Measurements from ENCODE around the gene SH3RF3. TPM values are rescaled to one million over a fixed set of nuclear protein-coding genes. Genes with fewer than 3 reads are reported as not detected.

SH3RF3 gene
- total RNA-seq, 1 experiment from 2014 or later, result 0.34 TPM

GRCh38 chr2:109433926-109434325, 304.9 kb downstream of the SH3RF3 start:
- no peaks in the 10 kb centered on the region for H3K79me2 ChIP-seq (ENCODE audit: low read length)
- H3K9me2 ChIP-seq (replicated peaks; ENCODE audit: insufficient read depth, low read length), result no peaks in the 10 kb centered on the region
- no peak overlapping the region for H3K27ac ChIP-seq (ENCODE audit: low read length)
- DNase-seq, result no peak
- no peaks in the 10 kb centered on the region for H4K20me1 ChIP-seq (ENCODE audit: insufficient read depth, low read depth, low read length)
- no peak overlapping the region for H3K4me2 ChIP-seq (ENCODE audit: low read depth, low read length, poor library complexity, severe bottlenecking)
- H3K4me1 ChIP-seq (ENCODE audit: low read length), result no peaks in the 10 kb centered on the region
- H3K27me3 ChIP-seq (ENCODE audit: low read length), result no peaks in the 10 kb centered on the region
- H3K36me3 ChIP-seq (ENCODE audit: insufficient read depth, low read length), result no peaks in the 10 kb centered on the region
- H3K4me3 ChIP-seq (ENCODE audit: low read length), result no peak overlapping the region
- no peak overlapping the region for H3K9ac ChIP-seq (ENCODE audit: low read length)
- H2AFZ ChIP-seq (ENCODE audit: low read length), result no peak overlapping the region
- H3K9me3 ChIP-seq (ENCODE audit: low read length), result no peaks in the 10 kb centered on the region

- no peaks in the 10 kb centered on the region for H3K9me3 ChIP-seq (ENCODE audit: low read length)
- no peak overlapping the region for H3K9ac ChIP-seq (ENCODE audit: low read length)
- H3K27me3 ChIP-seq (ENCODE audit: low read length), result no peaks in the 10 kb centered on the region
- H4K20me1 ChIP-seq (ENCODE audit: insufficient read depth, low read depth, low read length), result no peaks in the 10 kb centered on the region
- no peaks in the 10 kb centered on the region for H3K79me2 ChIP-seq (ENCODE audit: low read length)
- H3K4me1 ChIP-seq (ENCODE audit: low read length), result no peaks in the 10 kb centered on the region
- H3K36me3 ChIP-seq (ENCODE audit: insufficient read depth, low read length), result no peaks in the 10 kb centered on the region
- no peaks in the 10 kb centered on the region for H3K9me2 ChIP-seq (replicated peaks; ENCODE audit: insufficient read depth, low read length)
- no peak overlapping the region for H3K27ac ChIP-seq (ENCODE audit: low read length)
- H3K4me2 ChIP-seq (ENCODE audit: low read depth, low read length, poor library complexity, severe bottlenecking), result no peak overlapping the region
- H2AFZ ChIP-seq (ENCODE audit: low read length), result no peak overlapping the region
- no peak overlapping the region for H3K4me3 ChIP-seq (ENCODE audit: low read length)
- DNase-seq, result no peak
Observed at GRCh38 chr2:109434351-109434750, 305.3 kb downstream of the SH3RF3 start.

DNA sequence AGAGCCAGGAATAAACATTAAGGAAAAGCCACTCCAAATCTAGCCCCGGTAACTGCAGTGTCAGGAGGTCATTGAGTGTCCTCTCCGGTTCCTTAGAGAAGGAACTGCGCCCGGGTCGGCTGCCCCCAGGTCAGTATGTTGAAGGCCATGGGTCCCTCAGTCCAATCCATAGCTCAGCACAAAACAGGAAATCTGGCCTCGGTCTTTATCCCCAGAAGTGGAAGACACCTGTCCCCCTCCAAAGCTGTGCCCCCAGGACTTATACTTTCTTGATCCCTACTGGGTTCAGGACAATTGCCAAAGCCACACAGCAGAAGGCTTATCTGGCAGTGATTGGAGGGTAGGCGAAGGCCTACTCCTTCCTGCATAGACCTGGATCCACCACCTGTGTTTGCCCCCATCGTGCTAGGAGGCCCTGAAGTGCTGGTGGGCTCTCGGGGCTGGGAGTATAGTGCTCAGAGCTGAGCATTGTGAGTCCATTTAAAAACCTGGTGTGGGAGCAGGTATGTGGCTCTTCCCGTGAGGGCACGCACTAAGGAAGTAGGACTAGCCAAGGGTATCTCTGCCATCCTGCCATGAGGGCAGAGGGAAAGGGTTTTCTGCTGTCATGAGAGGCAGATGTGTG, 306.2 kb downstream of the SH3RF3 start:
- no peak overlapping the region for H3K4me3 ChIP-seq (ENCODE audit: low read length)
- no peak for DNase-seq
- H3K27me3 ChIP-seq (ENCODE audit: low read length), result no peaks in the 10 kb centered on the region
- no peaks in the 10 kb centered on the region for H4K20me1 ChIP-seq (ENCODE audit: insufficient read depth, low read depth, low read length)
- H2AFZ ChIP-seq (ENCODE audit: low read length), result no peak overlapping the region
- H3K27ac ChIP-seq (ENCODE audit: low read length), result no peak overlapping the region
- H3K9me2 ChIP-seq (replicated peaks; ENCODE audit: insufficient read depth, low read length), result no peaks in the 10 kb centered on the region
- H3K9me3 ChIP-seq (ENCODE audit: low read length), result no peaks in the 10 kb centered on the region
- no peaks in the 10 kb centered on the region for H3K79me2 ChIP-seq (ENCODE audit: low read length)
- H3K36me3 ChIP-seq (ENCODE audit: insufficient read depth, low read length), result no peaks in the 10 kb centered on the region
- H3K4me2 ChIP-seq (ENCODE audit: low read depth, low read length, poor library complexity, severe bottlenecking), result no peak overlapping the region
- H3K9ac ChIP-seq (ENCODE audit: low read length), result no peak overlapping the region
- no peaks in the 10 kb centered on the region for H3K4me1 ChIP-seq (ENCODE audit: low read length)

DNA sequence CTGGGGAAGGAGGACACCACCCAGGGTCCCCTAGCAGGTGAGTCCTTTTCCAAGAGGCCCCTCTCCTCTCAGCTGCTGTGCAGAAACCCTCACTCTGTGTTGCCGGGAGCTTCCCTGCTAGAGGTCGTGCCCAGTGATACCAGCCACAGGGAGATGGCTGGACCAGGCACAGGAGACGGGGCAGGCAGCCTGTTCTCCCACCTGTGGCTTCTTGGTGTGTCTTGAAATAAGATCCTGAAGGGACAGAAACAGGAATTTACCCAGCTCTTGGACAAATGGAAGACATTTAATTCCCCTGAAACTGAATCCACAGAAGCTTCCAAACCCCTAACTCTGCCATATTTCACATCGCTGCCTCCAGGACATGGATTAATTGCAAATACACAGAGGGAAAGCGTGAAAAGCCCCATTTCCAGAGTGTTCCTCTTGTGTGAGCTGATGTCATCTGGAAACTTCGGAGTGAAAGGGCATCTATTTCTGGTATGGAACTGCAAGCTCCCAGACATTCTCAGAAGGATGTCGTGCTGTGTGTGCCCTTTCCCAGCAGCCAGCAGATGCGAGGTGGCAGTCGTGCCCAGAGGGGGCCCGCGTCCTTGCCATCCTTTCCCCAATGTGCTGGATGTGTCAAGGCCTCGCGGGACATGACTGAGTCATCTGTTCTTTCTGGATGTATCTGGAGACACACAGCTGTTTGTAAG, 307.0 kb downstream of the SH3RF3 start:
- no peak overlapping the region for H3K4me3 ChIP-seq (ENCODE audit: low read length)
- H3K9me3 ChIP-seq (ENCODE audit: low read length), result no peaks in the 10 kb centered on the region
- no peaks in the 10 kb centered on the region for H4K20me1 ChIP-seq (ENCODE audit: insufficient read depth, low read depth, low read length)
- H3K4me2 ChIP-seq (ENCODE audit: low read depth, low read length, poor library complexity, severe bottlenecking), result no peak overlapping the region
- no peaks in the 10 kb centered on the region for H3K36me3 ChIP-seq (ENCODE audit: insufficient read depth, low read length)
- H3K4me1 ChIP-seq (ENCODE audit: low read length), result no peaks in the 10 kb centered on the region
- H3K9ac ChIP-seq (ENCODE audit: low read length), result no peak overlapping the region
- no peak overlapping the region for H3K27ac ChIP-seq (ENCODE audit: low read length)
- H3K79me2 ChIP-seq (ENCODE audit: low read length), result no peaks in the 10 kb centered on the region
- no peak for DNase-seq
- H2AFZ ChIP-seq (ENCODE audit: low read length), result no peak overlapping the region
- H3K9me2 ChIP-seq (replicated peaks; ENCODE audit: insufficient read depth, low read length), result no peaks in the 10 kb centered on the region
- H3K27me3 ChIP-seq (ENCODE audit: low read length), result no peaks in the 10 kb centered on the region

DNA sequence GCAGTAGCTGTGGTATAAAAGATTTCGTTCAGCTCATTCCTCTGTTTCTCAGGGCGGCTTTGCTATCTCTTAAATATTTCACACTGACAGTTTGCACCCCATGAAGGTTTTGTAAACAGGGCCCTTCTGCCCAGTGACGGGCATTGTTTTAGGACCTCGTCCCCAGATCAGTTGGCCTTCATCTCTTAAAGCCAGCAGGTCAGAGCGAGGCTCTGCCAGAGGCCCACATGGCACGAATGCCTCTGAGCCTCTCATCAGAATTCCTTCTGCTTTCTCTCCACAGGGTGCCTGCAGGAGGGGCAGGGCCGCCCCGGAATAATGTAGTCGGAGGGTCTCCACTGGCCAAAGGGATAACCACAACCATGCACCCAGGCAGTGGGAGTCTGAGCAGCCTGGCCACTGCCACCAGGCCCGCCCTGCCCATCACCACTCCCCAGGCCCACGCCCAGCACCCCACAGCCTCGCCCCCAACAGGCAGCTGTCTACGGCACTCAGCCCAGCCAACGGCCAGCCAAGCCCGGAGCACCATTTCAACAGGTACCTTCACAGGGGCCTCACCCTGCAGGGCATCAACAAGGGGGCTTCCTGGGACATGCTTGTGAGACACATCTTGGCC, 307.7 kb downstream of the SH3RF3 start:
- Histone ChIP-seq H3K9me2 (replicated peaks; ENCODE audit: insufficient read depth, low read length) (no peaks in the 10 kb centered on the region), H3K36me3 (ENCODE audit: insufficient read depth, low read length) (no peaks in the 10 kb centered on the region), H3K27me3 (ENCODE audit: low read length) (no peaks in the 10 kb centered on the region), H3K9ac (ENCODE audit: low read length) (no peak overlapping the region), H2AFZ (ENCODE audit: low read length) (no peak overlapping the region), H3K9me3 (ENCODE audit: low read length) (no peaks in the 10 kb centered on the region), H3K4me3 (ENCODE audit: low read length) (no peak overlapping the region), H3K4me2 (ENCODE audit: low read depth, low read length, poor library complexity, severe bottlenecking) (no peak overlapping the region), H4K20me1 (ENCODE audit: insufficient read depth, low read depth, low read length) (no peaks in the 10 kb centered on the region), H3K27ac (ENCODE audit: low read length) (no peak overlapping the region), H3K79me2 (ENCODE audit: low read length) (no peaks in the 10 kb centered on the region), H3K4me1 (ENCODE audit: low read length) (no peaks in the 10 kb centered on the region)
- no peak for DNase-seq

DNA sequence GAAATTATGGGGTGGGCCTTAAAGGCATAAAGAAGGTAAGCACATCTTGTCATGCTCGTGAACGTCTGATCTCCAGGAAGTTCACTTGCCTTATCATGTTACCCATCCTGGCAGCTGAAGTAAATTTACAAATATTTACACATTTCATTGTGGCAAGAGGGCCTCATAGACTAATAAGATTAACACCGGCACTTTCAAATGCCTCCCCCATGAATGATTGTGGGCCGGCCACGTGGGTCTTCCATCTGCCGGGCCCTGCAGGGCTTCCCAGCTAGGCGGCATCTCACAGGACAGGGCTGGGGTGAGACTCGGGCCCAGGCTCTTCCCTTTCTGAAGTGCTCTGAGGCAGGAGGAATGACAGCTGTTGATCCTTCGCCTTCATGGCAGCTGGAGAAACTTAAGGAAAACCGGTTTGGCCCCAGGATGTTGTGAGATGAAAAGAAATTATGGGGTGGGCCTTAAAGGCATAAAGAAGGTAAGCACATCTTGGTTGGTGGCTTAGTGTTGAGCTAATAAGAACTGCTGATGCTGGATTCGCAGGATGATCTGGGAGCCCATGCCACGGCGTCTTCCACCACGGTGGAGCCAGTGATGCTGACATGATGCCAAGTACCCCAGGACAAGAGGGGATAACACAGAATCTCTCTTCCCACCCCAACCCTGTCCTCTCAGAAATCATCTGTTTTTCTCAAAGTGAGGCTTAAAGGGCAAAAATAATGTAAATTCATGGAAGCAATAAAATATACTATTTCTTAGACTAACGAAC, 308.5 kb downstream of the SH3RF3 start:
- Histone ChIP-seq H3K27me3 (ENCODE audit: low read length) (no peaks in the 10 kb centered on the region), H3K36me3 (ENCODE audit: insufficient read depth, low read length) (no peaks in the 10 kb centered on the region), H3K9me3 (ENCODE audit: low read length) (no peaks in the 10 kb centered on the region; the same call in 1 of the 2 replicates), H3K4me3 (ENCODE audit: low read length) (no peak overlapping the region), H4K20me1 (ENCODE audit: insufficient read depth, low read depth, low read length) (no peaks in the 10 kb centered on the region), H3K9me2 (replicated peaks; ENCODE audit: insufficient read depth, low read length) (no peaks in the 10 kb centered on the region), H3K27ac (ENCODE audit: low read length) (no peak overlapping the region), H2AFZ (ENCODE audit: low read length) (no peak overlapping the region), H3K9ac (ENCODE audit: low read length) (no peak overlapping the region), H3K4me1 (ENCODE audit: low read length) (no peaks in the 10 kb centered on the region), H3K4me2 (ENCODE audit: low read depth, low read length, poor library complexity, severe bottlenecking) (no peak overlapping the region), H3K79me2 (ENCODE audit: low read length) (no peaks in the 10 kb centered on the region)
- no peak for DNase-seq

- Histone ChIP-seq H3K9me2 (replicated peaks; ENCODE audit: insufficient read depth, low read length) (no peaks in the 10 kb centered on the region), H3K4me1 (ENCODE audit: low read length) (no peaks in the 10 kb centered on the region), H2AFZ (ENCODE audit: low read length) (no peak overlapping the region), H3K4me3 (ENCODE audit: low read length) (no peak overlapping the region), H4K20me1 (ENCODE audit: insufficient read depth, low read depth, low read length) (no peaks in the 10 kb centered on the region), H3K79me2 (ENCODE audit: low read length) (no peaks in the 10 kb centered on the region), H3K4me2 (ENCODE audit: low read depth, low read length, poor library complexity, severe bottlenecking) (no peak overlapping the region), H3K27me3 (ENCODE audit: low read length) (no peaks in the 10 kb centered on the region), H3K9ac (ENCODE audit: low read length) (no peak overlapping the region), H3K36me3 (ENCODE audit: insufficient read depth, low read length) (no peaks in the 10 kb centered on the region), H3K9me3 (ENCODE audit: low read length) (peaks cover 3% of the 10 kb centered on the region; the same call in 1 of the 2 replicates), H3K27ac (ENCODE audit: low read length) (no peak overlapping the region)
- no peak for DNase-seq
Observed at GRCh38 chr2:109438146-109438545, 309.1 kb downstream of the SH3RF3 start.
